ENCODE data around the gene APOD.
"Not testable (repeated sequence)": the region's sequence is repeated elsewhere in the genome, so short reads cannot be mapped to it uniquely, and the experiment has no call there.

Gene APOD

GRCh38 chr3:195583831-195584542 lies at the start of gene APOD:
TSS of gene APOD (minus strand) at chr3:195583940. CDS start at chr3:195579461, 4,479 bp downstream.
- DNase-seq (ENCODE audit: low read depth, low spot score): no peak

- DNase-seq (ENCODE audit: low read depth, low spot score): not testable (repeated sequence)
Measured at GRCh38 chr3:195633351-195633750, 49.6 kb upstream of the APOD start.

- not testable (repeated sequence) for DNase-seq (ENCODE audit: low read depth, low spot score)
Measured at GRCh38 chr3:195632501-195633185, 48.9 kb upstream of the APOD start.

- DNase-seq (ENCODE audit: low read depth, low spot score): not testable (repeated sequence)
Measured at GRCh38 chr3:195632046-195632445, 48.3 kb upstream of the APOD start.

GRCh38 chr3:195630938-195631495 lies 47.3 kb upstream of the APOD start:
- DNase-seq (ENCODE audit: low read depth, low spot score): not testable (repeated sequence)

- DNase-seq (ENCODE audit: low read depth, low spot score): not testable (repeated sequence)
Measured at GRCh38 chr3:195630086-195630917, 46.6 kb upstream of the APOD start.

- not testable (repeated sequence) for DNase-seq (ENCODE audit: low read depth, low spot score)
Measured at GRCh38 chr3:195629682-195630081, 45.9 kb upstream of the APOD start.

- DNase-seq (ENCODE audit: low read depth, low spot score): not testable (repeated sequence)
Measured at GRCh38 chr3:195628386-195628920, 44.7 kb upstream of the APOD start.

- DNase-seq (ENCODE audit: low read depth, low spot score): not testable (repeated sequence)
Measured at GRCh38 chr3:195627515-195628385, 44.0 kb upstream of the APOD start.

GRCh38 chr3:195624603-195625560 lies 41.1 kb upstream of the APOD start:
- not testable (repeated sequence) for DNase-seq (ENCODE audit: low read depth, low spot score)

- DNase-seq (ENCODE audit: low read depth, low spot score): not testable (repeated sequence)
Measured at GRCh38 chr3:195624171-195624570, 40.4 kb upstream of the APOD start.

- not testable (repeated sequence) for DNase-seq (ENCODE audit: low read depth, low spot score)
Measured at GRCh38 chr3:195623217-195623965, 39.7 kb upstream of the APOD start.

- DNase-seq (ENCODE audit: low read depth, low spot score): not testable (repeated sequence)
Measured at GRCh38 chr3:195622523-195623170, 38.9 kb upstream of the APOD start.

GRCh38 chr3:195622012-195622411 lies 38.3 kb upstream of the APOD start:
- DNase-seq (ENCODE audit: low read depth, low spot score): not testable (repeated sequence)

GRCh38 chr3:195621095-195621494 lies 37.4 kb upstream of the APOD start:
- DNase-seq (ENCODE audit: low read depth, low spot score): not testable (repeated sequence)

- DNase-seq (ENCODE audit: low read depth, low spot score): not testable (repeated sequence)
Measured at GRCh38 chr3:195620476-195620875, 36.7 kb upstream of the APOD start.

GRCh38 chr3:195619591-195620369 lies 36.0 kb upstream of the APOD start:
- not testable (repeated sequence) for DNase-seq (ENCODE audit: low read depth, low spot score)

All from brain pericyte (primary cell).